ENCODE data around the gene EEF2K.
"Not testable (repeated sequence)": the region's sequence is repeated elsewhere in the genome, so short reads cannot be mapped to it uniquely, and the experiment has no call there.

Gene EEF2K

GRCh38 chr16:22206013-22206841 lies at the start of gene EEF2K:
TSS of gene EEF2K (plus strand) at chr16:22206278. CDS start at chr16:22225730, 19,452 bp downstream.
- peak; percentile 88 for FAIRE-seq
- DNase-seq (ENCODE audit: extremely low spot score, insufficient read length, low read depth): peak; percentile 89

- FAIRE-seq: no peak
- no peak for DNase-seq (ENCODE audit: extremely low spot score, insufficient read length, low read depth)
These were observed 44.7 kb upstream of the EEF2K start for GRCh38 chr16:22161401-22161800.

- FAIRE-seq (no peak), DNase-seq (ENCODE audit: extremely low spot score, insufficient read length, low read depth) (no peak)
These were observed 44.0 kb upstream of the EEF2K start, which contains the start of gene SDR42E2 for GRCh38 chr16:22161999-22162655. TSS of gene SDR42E2 (plus strand) at chr16:22162506. CDS start at chr16:22165583, 3,077 bp downstream.

- FAIRE-seq (no peak), DNase-seq (ENCODE audit: extremely low spot score, insufficient read length, low read depth) (no peak)
These were observed 43.4 kb upstream of the EEF2K start for GRCh38 chr16:22162656-22163009.

GRCh38 chr16:22163806-22164205 lies 42.3 kb upstream of the EEF2K start:
- DNase-seq (ENCODE audit: extremely low spot score, insufficient read length, low read depth) (no peak), FAIRE-seq (no peak)

- DNase-seq (ENCODE audit: extremely low spot score, insufficient read length, low read depth): no peak
- FAIRE-seq: no peak
These were observed 41.6 kb upstream of the EEF2K start for GRCh38 chr16:22164482-22164881.

- DNase-seq (ENCODE audit: extremely low spot score, insufficient read length, low read depth) (no peak), FAIRE-seq (no peak)
These were observed 40.4 kb upstream of the EEF2K start for GRCh38 chr16:22165508-22166285.

- DNase-seq (ENCODE audit: extremely low spot score, insufficient read length, low read depth): no peak
- FAIRE-seq: no peak
These were observed 34.1 kb upstream of the EEF2K start for GRCh38 chr16:22171953-22172352.

GRCh38 chr16:22172642-22173041 lies 33.4 kb upstream of the EEF2K start:
- not testable (repeated sequence) for FAIRE-seq

GRCh38 chr16:22174642-22175041 lies 31.4 kb upstream of the EEF2K start:
- FAIRE-seq: no peak

More at GRCh38 chr16:22172642-22173041, 33.4 kb upstream of the EEF2K start:
- DNase-seq (ENCODE audit: extremely low spot score, insufficient read length, low read depth): not testable (repeated sequence)

GRCh38 chr16:22177968-22178930 lies 27.8 kb upstream of the EEF2K start:
- no peak for DNase-seq (ENCODE audit: extremely low spot score, insufficient read length, low read depth)
- no peak for FAIRE-seq

More at GRCh38 chr16:22174642-22175041, 31.4 kb upstream of the EEF2K start:
- DNase-seq (ENCODE audit: extremely low spot score, insufficient read length, low read depth): no peak

GRCh38 chr16:22181426-22181825 lies 24.7 kb upstream of the EEF2K start:
- no peak for FAIRE-seq

GRCh38 chr16:22181843-22182242 lies 24.2 kb upstream of the EEF2K start:
- no peak for FAIRE-seq
- DNase-seq (ENCODE audit: extremely low spot score, insufficient read length, low read depth): no peak

More at GRCh38 chr16:22181426-22181825, 24.7 kb upstream of the EEF2K start:
- DNase-seq (ENCODE audit: extremely low spot score, insufficient read length, low read depth): no peak

GRCh38 chr16:22183335-22183734 lies 22.7 kb upstream of the EEF2K start:
- DNase-seq (ENCODE audit: extremely low spot score, insufficient read length, low read depth) (no peak), FAIRE-seq (no peak)

- DNase-seq (ENCODE audit: extremely low spot score, insufficient read length, low read depth) (no peak), FAIRE-seq (no peak)
These were observed 22.0 kb upstream of the EEF2K start for GRCh38 chr16:22183901-22184614.

- FAIRE-seq (no peak), DNase-seq (ENCODE audit: extremely low spot score, insufficient read length, low read depth) (no peak)
These were observed 21.5 kb upstream of the EEF2K start for GRCh38 chr16:22184615-22184968.

GRCh38 chr16:22186517-22186916 lies 19.6 kb upstream of the EEF2K start:
- DNase-seq (ENCODE audit: extremely low spot score, insufficient read length, low read depth) (no peak), FAIRE-seq (no peak)

GRCh38 chr16:22188267-22188594 lies 17.8 kb upstream of the EEF2K start:
- FAIRE-seq (no peak), DNase-seq (ENCODE audit: extremely low spot score, insufficient read length, low read depth) (no peak)

Data from GM18507 (cell line).